ENCODE measurements around the gene GMDS. TPM values are rescaled to one million over a fixed set of nuclear protein-coding genes. Genes with fewer than 3 reads are reported as not detected.
A peak's percentile ranks its signal among the peaks of the same experiment; 100 is the strongest.

Gene GMDS
- polyA plus RNA-seq, 1 of the 3 experiments (the other 2 are of a cell fraction), result 12.3 TPM

- TF ChIP-seq, protein P1, sequence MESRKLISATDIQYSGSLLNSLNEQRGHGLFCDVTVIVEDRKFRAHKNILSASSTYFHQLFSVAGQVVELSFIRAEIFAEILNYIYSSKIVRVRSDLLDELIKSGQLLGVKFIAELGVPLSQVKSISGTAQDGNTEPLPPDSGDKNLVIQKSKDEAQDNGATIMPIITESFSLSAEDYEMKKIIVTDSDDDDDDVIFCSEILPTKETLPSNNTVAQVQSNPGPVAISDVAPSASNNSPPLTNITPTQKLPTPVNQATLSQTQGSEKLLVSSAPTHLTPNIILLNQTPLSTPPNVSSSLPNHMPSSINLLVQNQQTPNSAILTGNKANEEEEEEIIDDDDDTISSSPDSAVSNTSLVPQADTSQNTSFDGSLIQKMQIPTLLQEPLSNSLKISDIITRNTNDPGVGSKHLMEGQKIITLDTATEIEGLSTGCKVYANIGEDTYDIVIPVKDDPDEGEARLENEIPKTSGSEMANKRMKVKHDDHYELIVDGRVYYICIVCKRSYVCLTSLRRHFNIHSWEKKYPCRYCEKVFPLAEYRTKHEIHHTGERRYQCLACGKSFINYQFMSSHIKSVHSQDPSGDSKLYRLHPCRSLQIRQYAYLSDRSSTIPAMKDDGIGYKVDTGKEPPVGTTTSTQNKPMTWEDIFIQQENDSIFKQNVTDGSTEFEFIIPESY (IDR thresholded peaks at IDR 0.05; ENCODE audit: borderline replicate concordance, low read depth), result no peak
- TF ChIP-seq CHD2 (IDR thresholded peaks at IDR 0.05; ENCODE audit: low read length, partially characterized antibody), result no peak
Measured at GRCh38 chr6:1825277-1825676, 420.1 kb downstream of the GMDS start (continued).

- Histone ChIP-seq H2AFZ (ENCODE audit: low read depth) (no peak overlapping the region), H3K9me2 (no peaks in the 10 kb centered on the region), H3K9ac (no peak overlapping the region), H3K27ac (ENCODE audit: low read depth in 2 of 2, low read length in 1 of 2) (peak overlapping the region; percentile 32 to 50; a peak in 2 of 4 replicates), H3K9me3 (no peaks in the 10 kb centered on the region), H3K4me1 (ENCODE audit: control insufficient read depth in 1 of 2, insufficient read depth in 2 of 2, low read depth in 1 of 2, low read length in 1 of 2) (peaks cover 7 to 18% of the 10 kb centered on the region in 2 experiments; a peak in 3 of 4 replicates), H3K4me3 (ENCODE audit: low read depth in 2 of 2, low read length in 1 of 2) (peak overlapping the region in 1 of 2 experiments; percentile 1; a peak in 1 of 4 replicates), H3K4me2 (peak overlapping the region; percentile 49), H3F3A (replicated peaks; ENCODE audit: insufficient read depth) (peaks cover 4% of the 10 kb centered on the region), H3K36me3 (replicated peaks in 1 of 2; ENCODE audit: control insufficient read depth in 1 of 2, insufficient read depth in 2 of 2, low read length in 1 of 2) (no peaks in the 10 kb centered on the region), H3K79me2 (ENCODE audit: insufficient read depth) (no peaks in the 10 kb centered on the region), H4K20me1 (ENCODE audit: insufficient read depth) (no peaks in the 10 kb centered on the region), H3K27me3 (ENCODE audit: insufficient read depth) (no peaks in the 10 kb centered on the region)
- 39% methylated on average over 11 of the region's 11 CpGs for WGBS (ENCODE audit: low lambda C conversion rate)
- POLR2A ChIA-PET, result interaction anchor here (0.5 kb wide), 1 partner anchor 262 kb away, joined by 3 read pairs; no protein-coding TSS in a partner anchor
- TF ChIP-seq MAX (IDR thresholded peaks at IDR 0.05; ENCODE audit: low read depth), result no peak
- 0 out of 2 replicates have a peak, but pooled peaks have one; percentile 19 for TF ChIP-seq MEF2A (IDR thresholded peaks at IDR 0.05; ENCODE audit: borderline replicate concordance, low read depth)
- no peak for TF ChIP-seq SMC3 (IDR thresholded peaks at IDR 0.05; ENCODE audit: low read depth, low read length)
- peak; percentile 62 for TF ChIP-seq TCF12 (IDR thresholded peaks at IDR 0.05)
- CTCF ChIA-PET, result interaction anchor here (0.6 to 2.7 kb wide), 11 partner anchors 10 to 307 kb away, joined by 3 to 14 read pairs (median 3); no protein-coding TSS in a partner anchor
- no peak for DNase-seq
Measured at GRCh38 chr6:1821513-1822183, 423.8 kb downstream of the GMDS start.

- no peak for TF ChIP-seq SMC3 (IDR thresholded peaks at IDR 0.05; ENCODE audit: low read depth, low read length)
- no peak for TF ChIP-seq FOSL2 (IDR thresholded peaks at IDR 0.05; ENCODE audit: borderline replicate concordance, low read depth)
- POLR2A ChIA-PET, result interaction anchor here (0.5 kb wide), 1 partner anchor 263 kb away, joined by 3 read pairs; no protein-coding TSS in a partner anchor
- H3K27me3 ChIP-seq (ENCODE audit: insufficient read depth), result no peaks in the 10 kb centered on the region
- CTCF ChIA-PET, result interaction anchor here (0.6 to 2.7 kb wide), 10 partner anchors 10 to 308 kb away, joined by 3 to 14 read pairs (median 3); no protein-coding TSS in a partner anchor
- H3K27ac ChIP-seq (ENCODE audit: low read depth in 2 of 2, low read length in 1 of 2), result peak overlapping the region; percentile 29 to 50; a peak in 2 of 4 replicates
- H3F3A ChIP-seq (replicated peaks; ENCODE audit: insufficient read depth), result peaks cover 4% of the 10 kb centered on the region
- H3K9me3 ChIP-seq, result no peaks in the 10 kb centered on the region
- no peaks in the 10 kb centered on the region for H3K9me2 ChIP-seq
- H3K4me1 ChIP-seq (ENCODE audit: control insufficient read depth in 1 of 2, insufficient read depth in 2 of 2, low read depth in 1 of 2, low read length in 1 of 2), result peaks cover 7 to 18% of the 10 kb centered on the region in 2 experiments; a peak in 3 of 4 replicates
- H3K4me2 ChIP-seq, result peak overlapping the region; percentile 49
- H4K20me1 ChIP-seq (ENCODE audit: insufficient read depth), result no peaks in the 10 kb centered on the region
- no peak overlapping the region for H2AFZ ChIP-seq (ENCODE audit: low read depth)
- WGBS (ENCODE audit: low lambda C conversion rate), result 60% methylated on average over 11 of the region's 11 CpGs
- H3K79me2 ChIP-seq (ENCODE audit: insufficient read depth), result no peaks in the 10 kb centered on the region
- DNase-seq, result no peak
- H3K36me3 ChIP-seq (replicated peaks in 1 of 2; ENCODE audit: control insufficient read depth in 1 of 2, insufficient read depth in 2 of 2, low read length in 1 of 2), result no peaks in the 10 kb centered on the region
- H3K4me3 ChIP-seq (ENCODE audit: low read depth in 2 of 2, low read length in 1 of 2), result peak overlapping the region; percentile 1 to 14; a peak in 1 of 4 replicates
- no peak overlapping the region for H3K9ac ChIP-seq
Measured at GRCh38 chr6:1821164-1821512, 424.3 kb downstream of the GMDS start.

Data from SK-N-SH (cell line).